Iris pigment epithelial cell (primary cell): ENCODE data around the gene VAV2.
"Not testable (repeated sequence)": the region's sequence is repeated elsewhere in the genome, so short reads cannot be mapped to it uniquely, and the experiment has no call there.

Experiments used
- DNase-seq: peaks from one replicate; pipeline ENCODE4 v3.0.0-alpha.2; 2011; ENCODE audit warnings: low read depth

The VAV2 gene

GRCh38 chr9:133968428-133968827 lies 23.7 kb downstream of the VAV2 start:
- no peak for DNase-seq

- peak; percentile 71 for DNase-seq
Observed at GRCh38 chr9:133967024-133967741, 24.9 kb downstream of the VAV2 start.

- no peak for DNase-seq
Observed at GRCh38 chr9:133964463-133964862, 27.7 kb downstream of the VAV2 start.

- DNase-seq: no peak
Observed at GRCh38 chr9:133963166-133963565, 29.0 kb downstream of the VAV2 start.

GRCh38 chr9:133962341-133962740 lies 29.8 kb downstream of the VAV2 start:
- no peak for DNase-seq

- no peak for DNase-seq
Observed at GRCh38 chr9:133961226-133962165, 30.6 kb downstream of the VAV2 start.

- DNase-seq: no peak
Observed at GRCh38 chr9:133960568-133961129, 31.5 kb downstream of the VAV2 start.

GRCh38 chr9:133959966-133960567 lies 32.1 kb downstream of the VAV2 start:
- no peak for DNase-seq

- DNase-seq: no peak
Observed at GRCh38 chr9:133959171-133959570, 33.0 kb downstream of the VAV2 start.

GRCh38 chr9:133958756-133959155 lies 33.4 kb downstream of the VAV2 start:
- no peak for DNase-seq

- not testable (repeated sequence) for DNase-seq
Observed at GRCh38 chr9:133957772-133958171, 34.4 kb downstream of the VAV2 start.

GRCh38 chr9:133957328-133957727 lies 34.8 kb downstream of the VAV2 start:
- no peak for DNase-seq

- DNase-seq: peak; percentile 25
Observed at GRCh38 chr9:133956520-133957076, 35.5 kb downstream of the VAV2 start.

GRCh38 chr9:133955821-133956411 lies 36.2 kb downstream of the VAV2 start:
- DNase-seq: peak; percentile 65

GRCh38 chr9:133954862-133955529 lies 37.1 kb downstream of the VAV2 start:
- no peak for DNase-seq

- no peak for DNase-seq
Observed at GRCh38 chr9:133953976-133954709, 38.0 kb downstream of the VAV2 start.

GRCh38 chr9:133953621-133953975 lies 38.5 kb downstream of the VAV2 start:
- DNase-seq: no peak

- DNase-seq: no peak
Observed at GRCh38 chr9:133952598-133953550, 39.2 kb downstream of the VAV2 start.

GRCh38 chr9:133951265-133951664 lies 40.9 kb downstream of the VAV2 start:
- DNase-seq: no peak
